Measurements from ENCODE around the gene SNAP25. TPM values are rescaled to one million over a fixed set of nuclear protein-coding genes. Genes with fewer than 3 reads are reported as not detected.

The SNAP25 gene
- total RNA-seq, 1 donor from 2014 or later: 0.43 TPM

DNA sequence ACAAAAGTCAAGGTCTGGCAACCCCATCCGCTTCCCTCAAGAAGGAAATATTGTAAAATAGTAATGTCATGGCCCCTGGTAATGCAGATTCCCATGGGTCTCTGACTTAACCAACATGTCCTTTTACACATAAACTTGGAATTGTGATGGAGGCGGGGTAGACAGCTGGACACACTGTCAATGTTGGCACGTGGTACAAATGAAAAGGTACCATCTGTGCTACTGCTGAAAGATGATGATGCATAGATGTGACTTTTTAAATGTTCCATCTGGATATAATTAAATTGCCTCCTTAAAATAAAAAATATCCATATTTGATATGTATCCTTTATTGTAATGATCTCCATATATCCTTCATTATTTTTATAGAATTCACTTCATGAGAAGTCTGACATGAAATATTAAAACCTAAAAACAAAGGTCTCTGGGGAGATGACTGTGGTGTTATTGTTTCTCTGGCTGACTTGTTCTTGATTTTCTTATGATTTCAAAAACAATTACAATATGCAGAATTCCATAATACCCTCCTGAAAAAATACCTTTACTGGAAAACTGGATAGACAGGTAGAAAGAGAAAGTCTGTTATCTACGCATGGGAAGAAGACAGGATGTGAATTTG lies 110.9 kb downstream of the SNAP25 start:
- TF ChIP-seq, protein P1, sequence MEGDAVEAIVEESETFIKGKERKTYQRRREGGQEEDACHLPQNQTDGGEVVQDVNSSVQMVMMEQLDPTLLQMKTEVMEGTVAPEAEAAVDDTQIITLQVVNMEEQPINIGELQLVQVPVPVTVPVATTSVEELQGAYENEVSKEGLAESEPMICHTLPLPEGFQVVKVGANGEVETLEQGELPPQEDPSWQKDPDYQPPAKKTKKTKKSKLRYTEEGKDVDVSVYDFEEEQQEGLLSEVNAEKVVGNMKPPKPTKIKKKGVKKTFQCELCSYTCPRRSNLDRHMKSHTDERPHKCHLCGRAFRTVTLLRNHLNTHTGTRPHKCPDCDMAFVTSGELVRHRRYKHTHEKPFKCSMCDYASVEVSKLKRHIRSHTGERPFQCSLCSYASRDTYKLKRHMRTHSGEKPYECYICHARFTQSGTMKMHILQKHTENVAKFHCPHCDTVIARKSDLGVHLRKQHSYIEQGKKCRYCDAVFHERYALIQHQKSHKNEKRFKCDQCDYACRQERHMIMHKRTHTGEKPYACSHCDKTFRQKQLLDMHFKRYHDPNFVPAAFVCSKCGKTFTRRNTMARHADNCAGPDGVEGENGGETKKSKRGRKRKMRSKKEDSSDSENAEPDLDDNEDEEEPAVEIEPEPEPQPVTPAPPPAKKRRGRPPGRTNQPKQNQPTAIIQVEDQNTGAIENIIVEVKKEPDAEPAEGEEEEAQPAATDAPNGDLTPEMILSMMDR (IDR thresholded peaks at IDR 0.05): no peak
- DNase-seq (ENCODE audit: low spot score in 2 of 2): no peak
- Histone ChIP-seq H3K36me3 (no peaks in the 10 kb centered on the region), H3K27me3 (no peaks in the 10 kb centered on the region), H3K9me3 (no peaks in the 10 kb centered on the region), H3K4me3 (no peak overlapping the region), H3K4me1 (no peaks in the 10 kb centered on the region), H3K27ac (no peak overlapping the region)
- intact Hi-C loops (cut with DNase I): no loop called here

GRCh38 chr20:10330071-10330470 lies 111.4 kb downstream of the SNAP25 start:
- TF ChIP-seq, protein P1 (IDR thresholded peaks at IDR 0.05): no peak
- Histone ChIP-seq H3K36me3 (no peaks in the 10 kb centered on the region), H3K9me3 (no peaks in the 10 kb centered on the region), H3K27me3 (no peaks in the 10 kb centered on the region), H3K27ac (no peak overlapping the region), H3K4me1 (no peaks in the 10 kb centered on the region), H3K4me3 (no peak overlapping the region)
- intact Hi-C loops (cut with DNase I): no loop called here
- DNase-seq (ENCODE audit: low spot score in 2 of 2): no peak

DNA sequence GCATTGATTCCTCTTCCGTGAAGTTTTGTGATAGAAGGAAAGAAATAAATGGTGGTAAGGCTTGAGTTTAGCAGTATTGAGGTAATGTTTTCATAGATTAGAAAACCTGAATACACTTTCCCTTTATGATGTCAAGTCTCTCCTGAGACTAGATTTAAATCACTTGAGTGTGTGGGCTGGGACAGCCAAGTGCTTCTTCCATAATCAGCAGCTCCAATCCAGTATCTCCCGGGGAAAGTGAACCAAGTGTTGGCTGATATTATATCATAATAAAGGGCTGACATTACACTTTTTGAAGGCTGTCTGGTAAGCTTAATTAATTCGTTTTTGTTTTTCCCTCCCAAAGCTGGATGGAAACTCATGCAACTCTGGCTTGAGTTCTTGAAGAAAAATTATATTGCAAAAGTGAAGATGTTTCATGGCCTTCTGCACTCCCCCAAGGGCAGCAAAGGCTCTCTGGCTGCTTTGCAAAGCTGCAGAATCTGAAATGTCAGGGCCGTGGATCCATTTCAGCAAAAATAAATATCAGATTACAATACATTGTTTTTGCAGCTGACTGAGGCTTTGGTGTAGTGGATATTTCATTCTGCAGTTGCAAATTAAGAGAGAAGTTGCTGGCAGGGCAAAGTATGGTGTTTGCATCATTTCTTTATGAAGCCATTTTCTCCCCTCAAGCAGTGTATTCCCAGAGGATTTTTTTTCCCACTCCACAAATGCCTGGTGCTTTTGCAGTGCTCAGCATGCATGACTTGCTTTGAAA lies 114.2 kb downstream of the SNAP25 start:
- Histone ChIP-seq H3K4me1 (no peaks in the 10 kb centered on the region), H3K27me3 (no peaks in the 10 kb centered on the region), H3K9me3 (no peaks in the 10 kb centered on the region), H3K4me3 (no peak overlapping the region), H3K27ac (no peak overlapping the region), H3K36me3 (no peaks in the 10 kb centered on the region)
- intact Hi-C loops (cut with DNase I): no loop called here
- TF ChIP-seq, protein P1 (IDR thresholded peaks at IDR 0.05): no peak
- no peak for DNase-seq (ENCODE audit: low spot score in 2 of 2)

GRCh38 chr20:10336959-10337729 lies 118.5 kb downstream of the SNAP25 start:
- DNase-seq (ENCODE audit: low spot score in 2 of 2): no peak
- Histone ChIP-seq H3K27ac (no peak overlapping the region), H3K4me3 (no peak overlapping the region), H3K36me3 (no peaks in the 10 kb centered on the region), H3K4me1 (peaks cover 0 to 5% of the 10 kb centered on the region in 2 donors), H3K9me3 (no peaks in the 10 kb centered on the region), H3K27me3 (no peaks in the 10 kb centered on the region)
- intact Hi-C loops (cut with DNase I): no loop called here
- TF ChIP-seq, protein P1 (IDR thresholded peaks at IDR 0.05): no peak

DNA sequence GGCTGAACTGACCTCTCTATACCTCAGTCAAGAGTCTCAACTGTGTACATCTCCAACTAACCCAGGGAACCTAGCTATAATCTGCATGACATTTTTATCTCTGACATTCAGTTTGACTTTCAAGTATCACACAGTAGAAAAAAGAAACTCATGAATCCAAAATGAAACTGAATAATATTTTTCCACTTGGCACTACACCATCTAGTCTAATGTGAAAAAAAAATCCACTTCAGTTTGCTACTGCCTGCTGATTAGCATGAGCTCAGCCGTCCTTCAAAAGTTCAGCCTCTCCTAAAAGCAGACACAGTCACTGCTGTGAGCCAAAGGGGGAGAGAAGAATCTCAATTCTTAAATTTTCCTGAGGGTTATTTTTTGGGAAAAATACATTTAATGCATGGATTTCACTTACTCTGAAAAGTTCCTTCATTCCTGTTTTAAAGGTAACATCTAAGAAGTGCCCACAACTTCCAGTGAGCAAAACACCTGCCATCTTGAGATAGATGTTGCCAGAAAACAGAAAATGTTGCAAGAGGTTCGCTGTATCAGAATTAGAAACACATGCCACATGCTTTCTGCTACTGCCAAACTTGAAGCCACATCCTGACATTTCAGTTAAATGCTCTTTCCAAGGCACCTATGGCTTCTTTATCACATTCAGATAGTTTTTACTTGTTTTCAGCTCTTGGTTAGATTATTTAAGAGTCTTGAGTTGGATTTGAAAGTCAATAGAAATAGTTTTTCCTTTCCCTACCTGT lies 120.0 kb downstream of the SNAP25 start:
- no peak overlapping the region for H3K4me3 ChIP-seq
- H3K27me3 ChIP-seq: no peaks in the 10 kb centered on the region
- no peak overlapping the region for H3K27ac ChIP-seq
- peaks cover 0 to 5% of the 10 kb centered on the region in 2 donors for H3K4me1 ChIP-seq
- TF ChIP-seq, protein P1 (IDR thresholded peaks at IDR 0.05): no peak
- intact Hi-C loops (cut with DNase I): no loop called here
- DNase-seq (ENCODE audit: low spot score in 2 of 2): no peak
- H3K9me3 ChIP-seq: no peaks in the 10 kb centered on the region
- no peaks in the 10 kb centered on the region for H3K36me3 ChIP-seq
